ENCODE results near the gene GADL1. TPM values are rescaled to one million over a fixed set of nuclear protein-coding genes. Genes with fewer than 3 reads are reported as not detected.

The GADL1 gene
- total RNA-seq, 1 donor from 2014 or later = 3.1 TPM

- Mint-ChIP-seq H3K27ac (peak overlapping the region; percentile 10), H3K4me1 (ENCODE audit: unreplicated experiment) (peaks cover 11% of the 10 kb centered on the region), H3K4me3 (no peak overlapping the region), H3K27me3 (no peaks in the 10 kb centered on the region), H3K9me3 (no peaks in the 10 kb centered on the region), H3K36me3 (no peaks in the 10 kb centered on the region)
- no peak for DNase-seq (ENCODE audit: extremely low spot score, unreplicated experiment)
- TF ChIP-seq CTCF (conservative IDR thresholded peaks at IDR 0.05) = peak; percentile 72
These were observed 146.6 kb downstream of the GADL1 start for GRCh38 chr3:30747771-30748281.

GRCh38 chr3:30743641-30744317 is 150.7 kb downstream of the GADL1 start:
- no peak overlapping the region for H3K4me3 Mint-ChIP-seq
- H3K27ac Mint-ChIP-seq = no peak overlapping the region
- no peaks in the 10 kb centered on the region for H3K36me3 Mint-ChIP-seq
- H3K4me1 Mint-ChIP-seq (ENCODE audit: unreplicated experiment) = no peaks in the 10 kb centered on the region
- DNase-seq (ENCODE audit: extremely low spot score, unreplicated experiment) = no peak
- H3K9me3 Mint-ChIP-seq = no peaks in the 10 kb centered on the region
- no peak for TF ChIP-seq CTCF (conservative IDR thresholded peaks at IDR 0.05)
- H3K27me3 Mint-ChIP-seq = no peaks in the 10 kb centered on the region

- no peak overlapping the region for H3K27ac Mint-ChIP-seq
- no peaks in the 10 kb centered on the region for H3K27me3 Mint-ChIP-seq
- DNase-seq (ENCODE audit: extremely low spot score, unreplicated experiment) = no peak
These were observed 151.5 kb downstream of the GADL1 start for GRCh38 chr3:30742796-30743619.

GRCh38 chr3:30741889-30742288 is 152.6 kb downstream of the GADL1 start:
- H3K4me3 Mint-ChIP-seq = no peak overlapping the region
- H3K27ac Mint-ChIP-seq = no peak overlapping the region
- no peak for DNase-seq (ENCODE audit: extremely low spot score, unreplicated experiment)
- no peaks in the 10 kb centered on the region for H3K36me3 Mint-ChIP-seq
- no peaks in the 10 kb centered on the region for H3K27me3 Mint-ChIP-seq
- H3K4me1 Mint-ChIP-seq (ENCODE audit: unreplicated experiment) = no peaks in the 10 kb centered on the region
- TF ChIP-seq CTCF (conservative IDR thresholded peaks at IDR 0.05) = no peak
- no peaks in the 10 kb centered on the region for H3K9me3 Mint-ChIP-seq

More at GRCh38 chr3:30742796-30743619, 151.5 kb downstream of the GADL1 start:
- Mint-ChIP-seq H3K9me3 (no peaks in the 10 kb centered on the region), H3K4me3 (no peak overlapping the region), H3K4me1 (ENCODE audit: unreplicated experiment) (no peaks in the 10 kb centered on the region), H3K36me3 (no peaks in the 10 kb centered on the region)
- TF ChIP-seq CTCF (conservative IDR thresholded peaks at IDR 0.05) = no peak

- no peaks in the 10 kb centered on the region for H3K27me3 Mint-ChIP-seq
- no peak for TF ChIP-seq CTCF (conservative IDR thresholded peaks at IDR 0.05)
- DNase-seq (ENCODE audit: extremely low spot score, unreplicated experiment) = no peak
- peaks cover 5% of the 10 kb centered on the region for H3K9me3 Mint-ChIP-seq
- no peak overlapping the region for H3K4me3 Mint-ChIP-seq
- no peaks in the 10 kb centered on the region for H3K4me1 Mint-ChIP-seq (ENCODE audit: unreplicated experiment)
- no peaks in the 10 kb centered on the region for H3K36me3 Mint-ChIP-seq
- H3K27ac Mint-ChIP-seq = no peak overlapping the region
These were observed 155.9 kb downstream of the GADL1 start for GRCh38 chr3:30738605-30739004.
